Lung (tissue), 12 donors: ENCODE data around the gene CLDN8. TPM values are rescaled to one million over a fixed set of nuclear protein-coding genes. Genes with fewer than 3 reads are reported as not detected.

Source experiments
- ATAC-seq: fragments of 200-7000 bp; cut with Tn5 transposase; one replicate; pipeline ENCODE4 v1.9.1; 2020; ENCODE audit warnings: moderate number of reproducible peaks; ENCODE audit not compliant: insufficient read depth, low FRiP score
- DNase-seq, 3 donors: peaks; one replicate each; pipeline ENCODE4 v3.0.0-alpha.2; 2013 to 2017
- H3K27ac ChIP-seq, 2 donors: one replicate each; pipeline ENCODE4 v1.5.1; 2013; ENCODE audit warnings: mild to moderate bottlenecking in 2 of 2, moderate library complexity in 2 of 2, control low read depth in 1 of 2, inconsistent platforms in 1 of 2, low read depth in 1 of 2, low read length in 1 of 2
- H3K27me3 ChIP-seq, 3 donors: one replicate each; pipeline ENCODE4 v1.5.1; 2013; ENCODE audit warnings: low read length in 2 of 3; ENCODE audit not compliant: control insufficient read depth in 3 of 3, insufficient read depth in 3 of 3
- H3K36me3 ChIP-seq, 4 donors: one replicate each; pipeline ENCODE4 v1.5.1; 2013; ENCODE audit warnings: low read length in 4 of 4, mild to moderate bottlenecking in 1 of 4, moderate library complexity in 1 of 4; ENCODE audit not compliant: control insufficient read depth in 4 of 4, insufficient read depth in 4 of 4
- H3K4me1 ChIP-seq, 5 donors: one replicate each; pipeline ENCODE4 v1.5.1; 2013; ENCODE audit warnings: low read length in 5 of 5, mild to moderate bottlenecking in 2 of 5, moderate library complexity in 1 of 5; ENCODE audit not compliant: control insufficient read depth in 5 of 5, insufficient read depth in 5 of 5
- H3K4me3 ChIP-seq: one replicate; pipeline ENCODE4 v1.5.1; 2013; ENCODE audit warnings: mild to moderate bottlenecking, control low read depth, moderate library complexity
- H3K9ac ChIP-seq, 2 donors: one replicate each; pipeline ENCODE4 v1.5.1; 2013; ENCODE audit warnings: low read length in 2 of 2, control low read depth in 1 of 2; ENCODE audit not compliant: insufficient read depth in 1 of 2
- H3K9me3 ChIP-seq, 4 donors: one replicate each; pipeline ENCODE4 v1.5.1; 2013; ENCODE audit warnings: low read length in 3 of 4, mild to moderate bottlenecking in 1 of 4, moderate library complexity in 1 of 4; ENCODE audit not compliant: control insufficient read depth in 4 of 4, insufficient read depth in 3 of 4
- CTCF ChIP-seq: IDR thresholded peaks from 2 replicates; pipeline ENCODE4 v1.5.1; 2012; ENCODE audit warnings: mild to moderate bottlenecking; ENCODE audit errors: control extremely low read depth, extremely low read depth
- WGBS, 2 donors: extraction: QIAGEN DNeasy Blood & Tissue Kit; methylation state at CpG; one replicate each; pipeline ENCODE4 v1.1.7; 2013; 5-methylcytosine and 5-hydroxymethylcytosine counted together
- polyA plus RNA-seq, 2 donors: library from polyadenylated mRNA; stranded (reverse); fragments of 200-250 nt; gene quantifications; one replicate each; pipeline ENCODE4 v1.2.1, GENCODE V29; 2013
- total RNA-seq, 2 donors: library from RNA; depleted of rRNA in 1 of 2; stranded (reverse); fragments of >200 nt in 1 of 2; gene quantifications; one replicate each; pipeline ENCODE4 v1.2.1, GENCODE V29; 2014 to 2021
- donor health status: control.
- donor health status: control.
- donor health status: Bipolar disorder and iron deficiency.
- donor health status: healthy.
- donor health status: DM: yes; HTN: yes; CAD: no.

The CLDN8 gene
- total and polyA plus RNA-seq, 4 donors: 1.1 to 3.1 (median 1.8) TPM

DNA sequence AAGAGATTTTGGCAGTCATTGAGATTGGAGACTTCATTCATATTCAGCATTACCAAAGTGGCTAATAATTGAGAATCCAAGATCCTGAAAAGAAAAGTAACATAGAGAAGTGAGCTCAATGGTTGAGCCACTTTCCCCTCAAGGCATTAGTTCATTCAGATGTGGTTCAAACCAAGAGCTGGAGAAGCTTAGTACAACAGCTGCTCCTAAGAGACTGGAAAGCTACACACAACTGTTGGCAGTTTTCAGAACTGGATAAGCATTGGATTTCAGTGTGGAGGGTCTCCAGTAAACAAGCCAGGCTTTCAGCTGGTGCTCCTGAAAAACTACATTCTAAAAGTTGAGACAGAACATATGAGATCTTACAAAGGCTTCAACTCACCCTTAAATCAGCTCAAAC is 29.2 kb upstream of the CLDN8 start:
- H3K27ac ChIP-seq: no peak overlapping the region
- no peaks in the 10 kb centered on the region for H3K27me3 ChIP-seq
- ATAC-seq (no peak), DNase-seq (no peak)
- no peaks in the 10 kb centered on the region for H3K9me3 ChIP-seq
- no peak overlapping the region for H3K9ac ChIP-seq
- H3K4me3 ChIP-seq: no peak overlapping the region
- no peak for TF ChIP-seq CTCF
- H3K36me3 ChIP-seq: no peaks in the 10 kb centered on the region
- no peaks in the 10 kb centered on the region for H3K4me1 ChIP-seq

DNA sequence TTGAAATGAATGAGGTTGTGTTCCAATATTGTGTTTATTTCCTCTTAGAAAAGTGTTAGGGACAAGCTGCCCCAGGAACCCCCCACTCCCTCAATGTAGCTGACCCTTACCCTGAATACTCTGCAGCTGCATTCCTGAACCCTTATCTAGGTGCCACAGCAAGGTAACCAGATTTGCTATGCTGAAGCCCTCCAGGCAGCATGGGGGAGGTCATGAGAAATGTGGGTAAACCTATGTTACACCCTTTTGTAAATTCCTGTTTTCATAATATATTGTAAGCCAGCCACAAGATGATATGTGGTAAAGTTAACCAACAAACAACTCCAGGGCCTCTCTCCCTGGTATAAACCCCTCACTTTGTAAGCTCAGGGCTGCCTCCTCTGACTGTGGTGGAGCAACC is 27.8 kb upstream of the CLDN8 start:
- H3K4me3 ChIP-seq: no peak overlapping the region
- ATAC-seq: no peak
- no peaks in the 10 kb centered on the region for H3K9me3 ChIP-seq
- no peak for TF ChIP-seq CTCF
- no peaks in the 10 kb centered on the region for H3K4me1 ChIP-seq
- no peak for DNase-seq
- H3K27ac ChIP-seq: no peak overlapping the region
- no peaks in the 10 kb centered on the region for H3K27me3 ChIP-seq
- H3K36me3 ChIP-seq: no peaks in the 10 kb centered on the region
- H3K9ac ChIP-seq: no peak overlapping the region

DNA sequence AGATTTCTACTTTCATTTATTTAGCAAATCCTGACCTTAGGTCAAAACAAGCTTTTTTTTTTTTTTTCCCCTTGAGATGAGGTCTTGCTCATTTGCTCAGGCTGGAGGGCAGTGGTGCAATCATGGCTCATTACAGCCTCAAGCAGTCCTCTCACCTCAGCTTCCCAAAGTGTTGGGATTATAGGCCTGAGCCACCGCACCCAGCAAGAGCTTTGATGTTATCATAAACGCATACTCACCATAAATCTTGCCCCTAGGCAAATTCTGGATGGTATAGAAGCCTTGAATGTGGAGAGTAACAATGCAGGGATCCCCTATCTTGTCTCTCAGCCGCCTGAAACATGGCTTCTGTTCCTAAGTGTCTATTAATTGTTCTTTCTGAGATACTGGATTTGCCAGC is 24.8 kb upstream of the CLDN8 start:
- Histone ChIP-seq H3K27ac (no peak overlapping the region), H3K4me1 (no peaks in the 10 kb centered on the region), H3K9ac (no peak overlapping the region), H3K36me3 (no peaks in the 10 kb centered on the region), H3K9me3 (no peaks in the 10 kb centered on the region), H3K27me3 (no peaks in the 10 kb centered on the region), H3K4me3 (no peak overlapping the region)
- no peak for TF ChIP-seq CTCF
- no peak for DNase-seq
- no peak for ATAC-seq
- 74 to 81% methylated on average over 3 of the region's 3 CpGs for WGBS, 2 donors

GRCh38 chr21:30238168-30238567 is 22.3 kb upstream of the CLDN8 start:
- Histone ChIP-seq H3K27ac (no peak overlapping the region), H3K9ac (no peak overlapping the region), H3K9me3 (no peaks in the 10 kb centered on the region), H3K27me3 (no peaks in the 10 kb centered on the region), H3K4me3 (no peak overlapping the region), H3K36me3 (no peaks in the 10 kb centered on the region), H3K4me1 (no peaks in the 10 kb centered on the region)
- no peak for TF ChIP-seq CTCF
- ATAC-seq (no peak), DNase-seq (no peak)
- WGBS, 2 donors: 92 to 94% methylated on average over 1 of the region's 1 CpG
